Coronary artery (tissue), 2 donors: ENCODE measurements around the gene C10orf95.
A peak's percentile ranks its signal among the peaks of the same experiment; 100 is the strongest.

ENCODE experiments used
- DNase-seq: peaks from one replicate; pipeline ENCODE4 v3.0.0-alpha.2; 2017; ENCODE audit warnings: low spot score
- H3K27ac ChIP-seq, 2 donors: fragments of 200-600 bp; sonication (generic); one replicate each; pipeline ENCODE4 v1.5.1; 2016 to 2019
- H3K4me3 ChIP-seq: fragments of 200-600 bp; sonication (generic); 2 replicates; pipeline ENCODE4 v1.5.1; 2016; ENCODE audit warnings: mild to moderate bottlenecking, moderate library complexity
- CTCF ChIP-seq: fragments of 200-600 bp; sonication (generic); IDR thresholded peaks from one replicate; pipeline ENCODE4 v1.5.1; 2019; ENCODE audit warnings: antibody characterized with exemption

C10orf95 gene

GRCh38 chr10:102410429-102411073 is 40.8 kb downstream of the C10orf95 start:
- Histone ChIP-seq H3K27ac (no peak overlapping the region), H3K4me3 (peak overlapping the region; percentile 52)
- no peak for DNase-seq
- no peak for TF ChIP-seq CTCF

GRCh38 chr10:102409604-102410428 is 41.5 kb downstream of the C10orf95 start:
- H3K27ac ChIP-seq = no peak overlapping the region
- peak overlapping the region; percentile 69 for H3K4me3 ChIP-seq
- TF ChIP-seq CTCF = no peak
- no peak for DNase-seq

GRCh38 chr10:102408728-102409603 is 42.4 kb downstream of the C10orf95 start:
- peak overlapping the region; percentile 69 for H3K4me3 ChIP-seq
- DNase-seq = no peak
- TF ChIP-seq CTCF = no peak
- no peak overlapping the region for H3K27ac ChIP-seq

- peak overlapping the region; percentile 69 for H3K4me3 ChIP-seq
- H3K27ac ChIP-seq = no peak overlapping the region
- DNase-seq = no peak
These were observed 43.1 kb downstream of the C10orf95 start for GRCh38 chr10:102408131-102408727.

GRCh38 chr10:102407425-102408130 is 43.8 kb downstream of the C10orf95 start:
- Histone ChIP-seq H3K27ac (no peak overlapping the region), H3K4me3 (no peak overlapping the region)
- DNase-seq = no peak
- no peak for TF ChIP-seq CTCF

More at GRCh38 chr10:102408131-102408727, 43.1 kb downstream of the C10orf95 start:
- no peak for TF ChIP-seq CTCF

- DNase-seq = no peak
- H3K27ac ChIP-seq = no peak overlapping the region
- TF ChIP-seq CTCF = no peak
- no peak overlapping the region for H3K4me3 ChIP-seq
These were observed 44.5 kb downstream of the C10orf95 start for GRCh38 chr10:102406815-102407214.
